ENCODE data around the gene CHCT1.

CHCT1 gene

DNA sequence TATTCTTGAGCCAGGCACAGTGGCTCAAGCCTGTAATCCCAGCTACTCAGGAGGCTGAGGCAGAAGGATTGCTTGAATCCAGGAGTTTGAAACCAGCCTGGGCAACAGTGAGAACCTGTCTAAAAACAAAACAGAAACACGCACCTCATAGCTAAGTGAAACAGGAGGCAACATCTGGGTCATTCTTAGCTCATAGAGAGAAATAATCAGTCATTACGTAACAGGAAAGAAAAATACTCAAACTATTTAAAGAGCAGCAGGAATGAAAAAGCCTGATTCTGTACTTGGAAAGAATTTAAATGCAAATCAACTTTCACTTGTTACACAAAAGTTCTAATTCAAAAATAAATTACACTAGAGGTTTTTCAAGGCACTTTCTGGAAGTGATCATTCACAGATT is 17.2 kb downstream of the CHCT1 start:
- no peak for DNase-seq (ENCODE audit: low read depth in 3 of 3)

DNA sequence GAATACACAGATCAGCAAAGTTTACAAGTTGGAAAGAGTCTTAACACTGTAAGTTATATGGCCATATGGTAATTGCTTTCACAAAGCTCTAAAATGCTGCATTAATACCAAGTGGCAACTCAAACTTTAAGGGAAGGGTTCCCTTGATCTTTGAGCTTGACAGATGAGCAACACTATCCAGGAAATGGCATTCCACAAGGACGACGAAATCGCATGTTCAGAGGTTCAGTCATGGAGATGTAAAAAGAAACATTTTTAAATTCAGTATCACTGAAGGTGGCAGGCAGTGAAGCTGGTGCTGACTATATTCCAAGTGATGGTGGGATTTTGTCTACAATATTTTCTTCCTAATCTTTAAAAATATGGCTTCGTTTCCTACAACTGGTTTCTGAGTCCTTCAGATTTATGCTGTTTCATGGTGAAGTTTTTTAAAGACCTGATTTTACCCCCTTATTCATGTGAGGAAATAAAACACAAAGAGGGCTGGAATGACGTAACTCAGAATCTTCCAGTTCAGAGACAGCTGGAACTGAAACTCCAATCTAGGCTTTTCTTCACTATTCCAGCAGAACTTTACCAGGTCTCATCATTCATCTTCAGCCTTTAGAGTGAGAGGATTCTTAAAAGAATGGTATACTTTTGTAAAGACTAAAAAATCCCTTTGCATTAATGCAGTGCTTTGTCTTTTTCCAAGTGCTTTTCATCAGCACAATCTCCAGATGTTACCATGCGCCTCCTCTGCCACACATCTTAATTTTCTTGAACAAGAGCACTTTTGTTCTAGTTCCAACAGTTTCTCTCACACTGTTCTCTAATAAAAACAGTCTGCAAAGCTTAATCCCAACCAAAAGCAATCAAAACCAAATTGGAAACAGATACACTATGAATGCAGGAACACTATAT is 20.2 kb downstream of the CHCT1 start:
- no peak for DNase-seq (ENCODE audit: low read depth in 3 of 3)

DNA sequence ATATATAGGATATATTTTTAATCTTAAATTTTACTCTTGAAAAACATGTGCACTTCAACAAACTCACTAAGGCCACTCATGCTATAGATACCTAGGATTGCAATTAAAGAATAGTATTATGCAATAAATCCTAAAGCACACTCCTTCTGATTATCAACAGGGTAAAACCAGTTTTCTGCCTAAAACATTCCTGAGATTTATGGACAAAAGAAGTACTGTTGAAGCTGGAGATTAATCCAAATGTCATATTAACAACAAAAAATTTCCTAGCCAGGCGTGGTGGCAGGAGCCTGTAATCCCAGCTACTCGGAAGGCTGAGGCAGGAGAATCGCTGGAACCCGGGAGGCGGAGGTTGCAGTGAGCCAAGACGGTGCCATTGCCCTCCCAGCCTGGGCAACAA is 21.4 kb downstream of the CHCT1 start:
- DNase-seq (ENCODE audit: low read depth in 3 of 3): no peak

DNA sequence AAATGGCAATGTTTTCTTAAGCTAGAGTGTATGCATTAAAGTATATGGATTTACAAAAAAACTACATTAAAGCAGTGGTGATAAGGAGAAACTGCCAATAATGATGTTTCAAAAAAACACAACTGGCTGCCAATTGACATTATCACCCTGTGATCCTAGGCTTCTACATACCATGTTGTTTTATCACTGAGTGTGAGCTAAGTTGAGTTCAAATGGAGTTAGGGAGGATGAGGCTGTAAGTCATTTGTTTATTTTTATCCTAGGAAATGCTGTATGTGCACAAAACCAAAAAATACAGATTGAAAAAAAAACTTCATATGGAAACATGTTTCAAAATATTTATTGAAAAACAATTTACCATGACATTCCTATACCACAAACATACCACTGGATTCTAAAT is 22.9 kb downstream of the CHCT1 start:
- DNase-seq (ENCODE audit: low read depth in 3 of 3): no peak

DNA sequence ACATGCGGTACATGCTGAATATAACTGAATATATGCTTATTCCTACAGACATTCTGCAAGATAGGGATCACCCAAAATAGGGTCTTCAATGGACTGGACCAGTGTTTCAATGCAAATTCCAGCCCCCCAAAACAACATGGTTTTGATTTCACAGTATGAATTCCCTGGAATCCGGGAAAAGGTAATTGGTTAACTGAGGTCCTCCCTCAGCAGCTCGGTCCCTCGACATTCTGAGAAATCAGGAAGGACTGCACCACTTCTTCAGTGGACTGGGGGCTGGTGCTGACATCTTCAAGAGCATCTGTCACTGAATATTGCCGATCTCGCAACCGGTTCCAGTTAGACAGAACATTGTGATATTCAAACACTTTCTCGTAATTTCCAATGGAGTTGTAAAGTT is 25.1 kb downstream of the CHCT1 start:
- no peak for DNase-seq (ENCODE audit: low read depth in 3 of 3)

DNA sequence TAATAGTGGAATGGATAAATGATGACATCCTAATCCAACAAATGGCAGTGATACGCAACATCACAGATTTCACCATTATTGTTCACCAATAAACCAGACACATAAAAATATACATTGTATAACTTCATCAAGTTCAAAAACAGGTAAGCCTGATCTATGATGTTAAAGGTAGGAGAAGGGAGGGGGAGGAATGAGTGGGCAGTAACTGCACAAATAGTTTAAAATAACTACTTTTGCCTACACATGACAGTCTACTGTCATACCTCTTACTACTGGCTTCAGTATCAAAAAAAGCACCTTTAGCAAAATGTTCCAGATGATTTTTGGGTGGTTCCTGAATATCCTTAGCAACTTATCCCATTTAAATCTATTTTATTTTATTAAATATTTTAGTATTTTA is 28.8 kb downstream of the CHCT1 start:
- no peak for DNase-seq (ENCODE audit: low read depth in 3 of 3)

DNA sequence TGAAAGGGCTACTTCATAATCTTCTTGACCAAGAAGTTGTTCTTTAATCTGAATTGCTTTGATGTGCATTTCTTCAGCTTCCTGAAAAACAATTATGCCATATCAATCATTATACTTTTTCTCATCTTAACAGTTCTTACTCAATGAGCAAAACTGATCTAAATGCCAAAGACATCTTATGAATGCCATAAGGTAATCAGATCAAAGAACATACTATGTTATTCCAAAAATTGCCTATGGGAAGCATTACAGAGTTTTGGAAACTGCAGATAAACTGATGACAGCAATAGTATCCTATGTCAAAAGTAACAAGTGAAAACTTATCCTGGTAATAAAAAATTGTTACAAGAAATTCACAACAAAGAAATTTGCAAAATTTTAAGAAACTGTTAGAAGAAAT is 29.7 kb downstream of the CHCT1 start:
- no peak for DNase-seq (ENCODE audit: low read depth in 3 of 3)

DNA sequence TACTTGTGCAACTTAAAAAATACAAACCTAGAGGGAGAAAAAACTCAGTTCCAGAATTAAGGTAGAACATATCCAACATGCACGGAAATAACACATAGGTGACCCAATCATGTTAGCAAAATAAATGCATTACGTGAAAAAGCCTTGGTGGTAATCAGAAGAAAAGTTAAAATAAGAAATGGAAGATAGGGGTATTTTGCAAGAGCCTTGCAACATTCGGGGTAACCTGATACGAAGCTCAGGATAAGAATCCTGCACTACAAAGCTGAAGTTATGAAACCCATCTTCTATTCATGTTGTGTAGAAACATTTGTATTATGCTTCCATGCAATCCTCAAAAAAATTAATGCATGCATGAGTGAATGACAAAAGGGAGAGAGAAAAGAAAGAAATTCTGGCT is 33.1 kb downstream of the CHCT1 start:
- no peak for DNase-seq (ENCODE audit: low read depth in 3 of 3)

DNA sequence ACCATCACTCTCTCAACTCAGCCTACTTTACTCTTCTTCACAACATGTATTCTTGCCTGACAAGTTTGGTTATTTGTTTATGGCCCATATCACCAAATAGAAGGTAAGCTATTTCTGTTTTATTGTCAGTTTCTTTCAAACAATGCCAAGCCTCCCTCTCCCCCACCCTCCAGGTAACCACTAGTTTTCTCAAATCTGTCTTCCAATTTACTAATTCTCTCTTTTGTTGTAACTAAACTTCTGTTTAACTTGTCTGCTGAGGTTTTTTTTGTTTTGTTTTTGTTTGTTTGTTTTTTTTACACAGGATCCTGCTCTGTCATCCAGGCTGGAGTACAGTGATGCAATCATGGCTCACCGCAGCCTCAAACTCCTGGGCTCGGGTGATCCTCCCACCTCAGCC is 34.9 kb downstream of the CHCT1 start:
- DNase-seq (ENCODE audit: low read depth in 3 of 3): no peak

DNA sequence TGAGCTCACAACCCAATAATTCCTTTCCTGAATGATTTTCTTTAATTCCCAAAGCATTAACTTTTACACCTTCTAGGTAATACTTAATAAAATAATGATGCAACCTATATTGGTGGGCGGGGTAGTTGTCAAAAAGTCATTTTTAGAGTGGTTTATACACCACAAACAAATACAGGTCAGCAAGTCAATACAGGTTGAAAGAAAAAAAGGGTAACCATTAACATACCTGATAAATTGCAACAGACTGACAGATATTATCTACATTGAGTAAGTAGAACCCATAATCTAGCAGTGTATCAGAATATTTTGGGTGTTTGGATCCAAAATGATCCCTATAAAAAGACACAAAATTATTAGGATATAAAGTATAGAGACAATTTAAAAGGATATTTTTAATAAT is 39.3 kb downstream of the CHCT1 start:
- DNase-seq (ENCODE audit: low read depth in 3 of 3): no peak

DNA sequence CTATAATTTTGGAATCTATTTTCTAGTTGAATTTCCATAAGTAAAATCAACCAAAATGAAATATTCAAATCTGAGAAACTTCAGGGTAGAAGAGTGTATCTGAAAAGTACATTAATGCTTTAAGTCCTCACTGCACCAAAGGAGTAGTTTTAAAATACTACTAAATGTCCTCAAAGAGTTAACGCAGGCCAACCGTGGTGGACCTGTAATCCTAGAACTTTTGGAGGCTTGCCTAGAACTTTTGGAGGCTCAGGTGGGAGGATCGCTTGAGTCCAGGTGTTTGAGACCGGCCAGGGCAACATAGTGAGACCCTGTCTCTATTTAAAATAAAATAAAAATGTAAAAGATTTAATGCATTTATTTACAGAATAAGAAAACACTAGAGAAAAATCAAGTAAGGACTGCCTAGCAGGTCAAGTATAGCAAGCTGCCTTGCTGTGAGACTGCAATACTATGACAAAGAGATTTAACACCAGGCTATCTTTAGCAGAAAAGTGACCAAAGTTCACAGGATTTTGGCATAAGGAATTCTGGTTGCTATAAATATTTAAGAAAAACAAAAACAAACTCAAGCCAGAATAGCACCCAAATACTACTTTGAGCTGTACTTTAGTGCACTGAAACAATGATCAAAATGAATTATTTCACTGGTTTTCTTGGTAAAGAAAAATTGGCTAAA is 41.0 kb downstream of the CHCT1 start:
- DNase-seq (ENCODE audit: low read depth in 3 of 3): no peak

DNA sequence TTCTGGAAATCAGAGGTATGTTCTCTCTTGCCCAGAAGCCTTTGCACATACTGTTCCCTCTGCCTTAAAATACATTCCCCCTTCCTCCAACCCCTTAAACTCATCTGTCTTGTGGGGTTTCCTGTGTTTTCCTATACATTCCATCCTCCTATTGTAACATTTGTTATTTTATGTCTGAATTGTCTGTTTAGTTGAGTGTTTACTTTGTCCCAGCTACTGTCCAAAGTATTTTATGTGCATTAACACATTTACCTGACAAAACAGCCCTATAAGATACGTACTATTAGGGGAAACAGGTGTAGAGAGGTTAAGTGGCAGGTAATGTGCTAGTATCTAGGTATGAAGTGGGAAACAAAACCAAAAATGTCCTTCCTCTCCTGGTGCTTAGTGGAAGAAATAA is 42.1 kb downstream of the CHCT1 start:
- DNase-seq (ENCODE audit: low read depth in 3 of 3): no peak

DNA sequence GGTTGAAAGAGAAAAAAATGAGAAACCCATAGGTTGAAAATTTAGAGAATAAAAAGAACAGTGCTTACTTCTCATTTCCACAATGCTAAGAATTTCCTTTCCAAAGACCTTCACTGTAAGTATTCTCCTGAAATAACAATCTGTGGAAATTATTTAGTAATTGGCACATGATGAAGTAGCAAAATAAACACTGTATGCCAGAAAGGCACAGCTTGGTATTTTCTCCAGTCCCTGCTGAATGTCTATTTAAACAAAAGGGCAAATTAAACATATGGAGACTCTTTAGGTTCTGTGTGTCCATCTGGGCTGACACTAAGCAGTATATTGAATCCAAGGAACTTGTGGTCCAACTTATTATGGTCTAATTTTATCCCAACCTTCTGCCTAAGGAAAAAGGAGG is 46.1 kb downstream of the CHCT1 start:
- no peak for DNase-seq (ENCODE audit: low read depth in 3 of 3)

DNA sequence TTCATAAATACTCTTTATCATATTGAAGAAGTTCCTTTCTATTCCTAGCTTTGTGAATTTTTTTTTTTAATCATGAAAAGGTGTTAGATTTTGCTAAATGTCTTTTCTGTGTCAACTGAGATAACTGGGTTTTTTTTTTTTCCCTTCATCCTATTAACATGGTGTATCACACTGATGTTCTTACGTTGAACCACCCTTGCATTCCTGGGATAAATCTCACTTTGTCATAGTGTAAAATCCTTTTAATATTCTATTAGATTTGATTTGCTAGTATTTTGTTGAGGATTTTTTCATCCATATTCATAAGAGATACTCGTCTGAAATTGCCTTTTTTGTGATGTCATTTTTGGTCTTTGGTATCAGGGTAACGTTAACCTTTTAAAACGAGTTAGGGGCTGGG is 49.2 kb downstream of the CHCT1 start:
- no peak for DNase-seq (ENCODE audit: low read depth in 3 of 3)

DNA sequence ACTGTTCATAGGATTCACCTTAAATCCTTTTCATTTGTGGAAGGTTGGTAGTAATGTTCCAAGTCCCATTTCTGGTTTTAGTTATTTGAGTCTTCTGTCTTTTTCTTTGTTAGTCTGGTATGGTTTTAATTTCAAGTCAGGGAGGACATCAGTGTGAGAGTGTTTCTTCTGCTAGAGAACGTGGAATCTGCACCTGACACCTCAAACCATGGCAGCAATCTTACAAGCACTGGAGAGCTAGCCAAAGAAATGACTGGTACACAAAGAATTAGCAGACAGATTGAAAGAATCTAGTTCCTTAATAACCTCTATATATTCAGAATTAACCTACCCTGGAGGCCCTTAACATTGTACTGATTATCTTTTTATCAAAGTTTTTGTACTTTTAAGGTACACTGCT is 50.2 kb downstream of the CHCT1 start:
- DNase-seq (ENCODE audit: low read depth in 3 of 3): no peak

DNA sequence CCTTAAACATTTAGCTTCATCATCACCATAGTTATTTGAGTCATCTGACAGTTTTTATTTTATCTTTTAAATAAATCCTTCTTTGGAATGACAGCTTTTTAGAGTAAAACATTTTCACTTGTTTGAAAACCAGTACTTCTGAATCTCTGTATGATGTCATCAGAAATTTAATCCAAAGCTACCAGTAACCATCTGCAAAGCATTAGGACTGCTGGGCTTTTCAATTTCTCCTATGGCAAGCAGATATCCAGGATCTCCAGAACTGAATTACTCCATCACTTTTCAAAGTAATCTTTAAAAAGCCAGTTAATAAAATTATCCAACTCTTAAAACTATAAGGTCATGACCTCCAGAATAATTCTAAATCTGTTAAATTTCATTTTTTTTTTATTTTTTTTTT is 51.5 kb downstream of the CHCT1 start:
- no peak for DNase-seq (ENCODE audit: low read depth in 3 of 3)

All from stimulated activated CD4-positive, alpha-beta T cell treated with anti-CD3 and anti-CD28 coated beads, TNF-alpha, amount 100 ng/mL, for 4 hours (primary cell).